GM12891 (cell line): ENCODE data around the gene LFNG.

Experiments used
- DNase-seq: peaks from one replicate; pipeline ENCODE4 v3.0.0; 2011; ENCODE audit warnings: low spot score; ENCODE audit not compliant: insufficient read length
- FAIRE-seq: peaks from 2 replicates; lab custom pipeline; 2011; peaks lifted over from hg19 to GRCh38; lab: Jason Lieb, UNC
- PAX5 ChIP-seq: IDR thresholded peaks from 2 replicates; pipeline ENCODE4 v1.6.1; 2011; ENCODE audit warnings: low read length, moderate library complexity, mild to moderate bottlenecking; ENCODE audit not compliant: insufficient read depth, severe bottlenecking
- POLR2A ChIP-seq: IDR thresholded peaks from 2 replicates; pipeline ENCODE4 v1.6.1; 2011; ENCODE audit warnings: low read depth, low read length, control low read depth
- POLR2AphosphoS5 ChIP-seq: IDR thresholded peaks from 2 replicates; pipeline ENCODE4 v1.6.1; 2011; ENCODE audit warnings: low read depth, low read length, control low read depth
- POU2F2 ChIP-seq: IDR thresholded peaks from 2 replicates; pipeline ENCODE4 v1.6.1; 2011; ENCODE audit warnings: low read depth, mild to moderate bottlenecking, control low read depth, low read length, moderate library complexity
- SPI1 ChIP-seq: IDR thresholded peaks from 2 replicates; pipeline ENCODE4 v1.6.1; 2011; ENCODE audit warnings: low read depth, low read length, control low read depth
- TAF1 ChIP-seq: IDR thresholded peaks from 2 replicates; pipeline ENCODE4 v1.6.1; 2011; ENCODE audit warnings: low read depth, low read length, control low read depth

The LFNG gene

DNA sequence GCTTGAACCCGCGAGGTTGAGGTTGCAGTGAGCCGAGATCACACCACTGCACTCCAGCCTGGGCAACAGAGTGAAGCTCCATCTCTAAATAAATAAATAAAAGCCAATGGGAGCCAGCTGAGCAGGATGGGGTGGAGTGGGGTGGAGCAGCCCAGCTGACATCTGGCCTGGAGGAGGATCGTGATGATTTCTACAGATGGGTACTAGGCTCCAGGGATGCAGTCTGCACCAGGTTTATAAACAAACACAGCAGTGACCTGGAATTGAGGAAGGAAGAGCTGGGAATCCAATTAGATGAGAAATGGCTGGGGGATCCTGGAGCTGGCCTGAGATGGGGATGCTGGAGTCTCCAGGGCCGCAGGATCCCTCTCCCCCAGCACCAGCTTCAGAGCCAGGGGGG lies 36.1 kb upstream of the LFNG start:
- no peak for DNase-seq
- FAIRE-seq = no peak
- TF ChIP-seq POLR2AphosphoS5 = no peak
- no peak for TF ChIP-seq POU2F2
- TF ChIP-seq PAX5 = no peak
- no peak for TF ChIP-seq TAF1
- no peak for TF ChIP-seq SPI1
- TF ChIP-seq POLR2A = no peak

DNA sequence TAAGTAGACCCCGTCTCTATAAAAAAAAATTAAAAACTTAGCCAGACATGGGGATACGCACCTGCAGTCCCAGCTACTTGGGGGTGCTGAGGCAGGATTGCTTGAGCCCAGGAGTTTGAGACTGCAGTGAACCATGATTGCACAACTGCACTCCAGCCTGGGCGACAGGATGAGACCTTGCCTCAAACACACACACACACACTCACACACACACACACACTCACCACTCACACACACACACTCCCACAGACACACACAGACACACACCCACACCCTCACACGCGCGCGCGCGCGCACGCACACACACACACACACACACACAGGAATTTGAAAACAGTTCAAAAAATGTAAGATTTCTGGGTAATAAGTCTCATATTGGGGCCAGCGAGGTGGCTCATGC lies 34.7 kb upstream of the LFNG start:
- DNase-seq (no peak), FAIRE-seq (no peak)
- no peak for TF ChIP-seq POLR2A
- no peak for TF ChIP-seq POU2F2
- no peak for TF ChIP-seq PAX5
- no peak for TF ChIP-seq TAF1
- TF ChIP-seq SPI1 = no peak
- no peak for TF ChIP-seq POLR2AphosphoS5

- TF ChIP-seq PAX5 (no peak), POLR2AphosphoS5 (no peak), POU2F2 (no peak), TAF1 (no peak), POLR2A (no peak), SPI1 (no peak)
- FAIRE-seq (no peak), DNase-seq (no peak)
These were observed 31.8 kb upstream of the LFNG start for GRCh38 chr7:2487586-2488271.

DNA sequence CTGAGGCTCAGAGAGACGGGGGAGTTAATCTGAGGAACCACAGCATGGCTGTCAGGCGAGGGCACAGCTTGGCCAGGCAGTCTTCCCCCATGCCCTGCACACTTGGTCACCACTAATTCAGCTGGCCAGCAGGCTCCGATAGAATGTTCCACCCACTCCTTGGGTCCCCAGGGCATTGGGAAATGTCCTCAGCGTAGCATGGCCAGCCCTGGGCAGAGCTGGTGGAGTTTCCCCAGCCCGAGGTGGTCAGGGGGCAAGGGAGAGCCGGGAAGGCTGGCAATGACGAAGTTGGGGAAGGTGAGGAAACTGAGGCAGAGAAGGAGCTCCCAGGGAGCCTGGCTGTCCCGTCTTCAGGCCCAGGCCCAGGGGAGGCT lies 31.3 kb upstream of the LFNG start:
- TF ChIP-seq SPI1 (no peak), POLR2AphosphoS5 (no peak), TAF1 (no peak), PAX5 (no peak)
- no peak for FAIRE-seq
- no peak for DNase-seq

- FAIRE-seq (no peak), DNase-seq (no peak)
- no peak for TF ChIP-seq POU2F2
- TF ChIP-seq POLR2A = no peak
- TF ChIP-seq TAF1 = no peak
- TF ChIP-seq SPI1 = no peak
- no peak for TF ChIP-seq PAX5
These were observed 30.9 kb upstream of the LFNG start for GRCh38 chr7:2488681-2489080.

- no peak for DNase-seq
- no peak for FAIRE-seq
- TF ChIP-seq PAX5 (no peak), TAF1 (no peak), SPI1 (no peak)
These were observed 29.4 kb upstream of the LFNG start for GRCh38 chr7:2490181-2490651.

GRCh38 chr7:2492038-2492437 lies 27.5 kb upstream of the LFNG start:
- DNase-seq (no peak), FAIRE-seq (no peak)
- TF ChIP-seq TAF1 = no peak
- TF ChIP-seq POLR2A = no peak
- TF ChIP-seq SPI1 = no peak
- TF ChIP-seq POU2F2 = no peak
- TF ChIP-seq PAX5 = no peak
- no peak for TF ChIP-seq POLR2AphosphoS5

GRCh38 chr7:2493205-2494164 lies 26.1 kb upstream of the LFNG start:
- DNase-seq (no peak), FAIRE-seq (no peak)
- TF ChIP-seq SPI1 (no peak), POLR2A (no peak), TAF1 (no peak), POLR2AphosphoS5 (no peak), PAX5 (no peak), POU2F2 (no peak)

DNA sequence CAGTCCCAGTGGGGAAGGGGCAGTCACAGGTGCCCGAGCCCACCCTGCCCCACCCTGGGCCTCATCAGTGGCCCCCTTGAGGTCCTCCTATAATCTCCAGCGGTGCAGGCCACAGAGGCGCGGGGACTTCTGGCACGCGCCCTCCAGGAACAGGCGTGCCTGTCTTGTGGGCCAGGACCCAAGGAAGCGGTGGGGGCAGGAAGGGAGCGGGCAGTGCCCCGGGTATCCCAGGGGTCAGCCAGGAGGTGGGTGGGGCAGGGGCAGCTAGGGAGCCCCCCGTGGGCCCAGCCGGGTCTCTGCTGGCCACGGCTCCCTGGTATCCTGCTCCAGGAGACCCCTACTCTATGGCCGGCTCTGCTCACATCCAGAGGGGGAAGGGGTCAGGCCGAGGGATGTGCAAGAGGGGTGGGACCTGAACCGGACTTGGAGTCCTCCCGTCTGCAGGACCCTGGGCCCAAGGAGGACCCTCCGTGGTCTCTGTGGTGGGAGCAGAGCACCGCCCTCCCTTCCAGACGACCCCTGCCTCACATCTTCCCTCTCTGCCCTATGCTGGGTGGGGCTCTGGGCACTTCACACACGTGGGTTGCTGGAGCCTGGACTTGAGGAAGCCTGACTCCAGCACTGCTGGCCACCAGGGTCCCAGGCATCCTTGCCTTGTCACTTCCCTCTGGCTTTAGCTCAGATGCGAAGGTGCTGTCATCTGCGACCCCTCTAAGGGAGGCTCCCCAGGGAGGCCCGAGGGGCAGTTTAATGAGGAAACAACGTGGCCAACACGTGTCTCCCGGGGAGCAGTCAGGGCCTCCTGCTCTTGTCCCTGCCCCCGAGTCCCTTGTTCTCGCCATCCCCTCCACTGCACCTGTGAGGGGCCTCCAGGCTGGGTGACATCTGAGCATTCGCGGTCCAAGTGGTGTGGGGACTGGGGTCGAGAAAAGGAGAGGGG lies 25.1 kb upstream of the LFNG start:
- DNase-seq (no peak), FAIRE-seq (no peak)
- no peak for TF ChIP-seq POLR2A
- TF ChIP-seq SPI1 = no peak
- TF ChIP-seq POLR2AphosphoS5 = no peak
- no peak for TF ChIP-seq POU2F2
- TF ChIP-seq PAX5 = no peak
- no peak for TF ChIP-seq TAF1
